ENCODE measurements around the gene HOXA11. TPM values are rescaled to one million over a fixed set of nuclear protein-coding genes. Genes with fewer than 3 reads are reported as not detected.

Gene HOXA11
- total RNA-seq, 1 experiment from 2014 or later, result 0.08 TPM

- DNase-seq (ENCODE audit: low read depth, low spot score), result peak; percentile 73
- in situ Hi-C loops (cut with HindIII; ENCODE audit: low pct_unique_long_range_greater_than_20kb, low sequenced_read_pairs), result loop anchor here (25.0 kb wide), 1 partner anchor 377 kb away; no protein-coding TSS in a partner anchor
These were observed 25.5 kb upstream of the HOXA11 start for GRCh38 chr7:27210441-27211083.

DNA sequence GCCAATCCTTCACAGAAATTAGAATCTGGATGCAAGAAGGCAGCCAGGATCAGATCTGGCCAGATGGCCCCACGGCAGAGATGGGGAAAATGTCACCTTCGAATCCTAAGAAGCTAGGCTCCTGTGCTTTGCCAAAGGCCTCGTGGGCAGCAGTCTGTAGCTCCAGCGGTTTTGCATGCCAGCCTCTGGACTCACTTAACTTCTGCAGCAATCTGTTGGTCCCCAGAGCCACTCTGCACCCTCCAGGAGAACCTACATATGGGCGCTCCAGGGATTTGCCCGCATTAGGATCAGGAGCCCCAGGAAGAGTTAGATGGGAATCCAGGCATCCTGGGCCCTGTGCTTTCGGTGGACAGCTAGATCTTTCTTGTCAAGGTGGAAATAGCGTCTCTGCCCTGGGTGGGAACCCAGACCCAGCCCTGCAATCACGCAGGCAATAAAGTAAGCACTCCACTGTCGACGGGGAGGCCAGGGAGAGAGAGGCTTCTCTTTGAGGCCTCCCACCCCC is 25.0 kb upstream of the HOXA11 start:
- in situ Hi-C loops (cut with HindIII; ENCODE audit: low pct_unique_long_range_greater_than_20kb, low sequenced_read_pairs), result loop anchor here (25.0 kb wide), 1 partner anchor 377 kb away; no protein-coding TSS in a partner anchor
- DNase-seq (ENCODE audit: low read depth, low spot score), result no peak

DNA sequence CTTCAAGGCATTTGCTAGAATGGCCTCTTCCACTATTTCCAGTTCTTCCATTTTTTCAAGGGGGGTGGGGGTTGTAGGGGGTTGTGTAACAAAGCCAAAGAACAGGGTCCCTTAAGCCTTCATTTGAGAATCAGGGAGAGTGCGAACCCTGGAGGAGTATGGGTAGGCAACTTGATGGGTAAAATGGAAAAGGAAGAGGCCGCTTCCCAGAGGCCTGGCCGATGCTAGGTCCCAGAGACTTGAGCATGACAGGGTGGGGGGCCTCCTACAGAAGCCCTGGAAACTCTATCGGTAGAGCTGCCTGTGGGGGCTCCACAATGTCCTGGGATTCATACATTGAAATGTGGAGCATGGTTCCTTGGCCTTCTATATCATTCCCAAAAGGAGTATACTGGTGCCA is 24.0 kb upstream of the HOXA11 start:
- in situ Hi-C loops (cut with HindIII; ENCODE audit: low pct_unique_long_range_greater_than_20kb, low sequenced_read_pairs), result loop anchor here (25.0 kb wide), 1 partner anchor 378 kb away; no protein-coding TSS in a partner anchor

DNA sequence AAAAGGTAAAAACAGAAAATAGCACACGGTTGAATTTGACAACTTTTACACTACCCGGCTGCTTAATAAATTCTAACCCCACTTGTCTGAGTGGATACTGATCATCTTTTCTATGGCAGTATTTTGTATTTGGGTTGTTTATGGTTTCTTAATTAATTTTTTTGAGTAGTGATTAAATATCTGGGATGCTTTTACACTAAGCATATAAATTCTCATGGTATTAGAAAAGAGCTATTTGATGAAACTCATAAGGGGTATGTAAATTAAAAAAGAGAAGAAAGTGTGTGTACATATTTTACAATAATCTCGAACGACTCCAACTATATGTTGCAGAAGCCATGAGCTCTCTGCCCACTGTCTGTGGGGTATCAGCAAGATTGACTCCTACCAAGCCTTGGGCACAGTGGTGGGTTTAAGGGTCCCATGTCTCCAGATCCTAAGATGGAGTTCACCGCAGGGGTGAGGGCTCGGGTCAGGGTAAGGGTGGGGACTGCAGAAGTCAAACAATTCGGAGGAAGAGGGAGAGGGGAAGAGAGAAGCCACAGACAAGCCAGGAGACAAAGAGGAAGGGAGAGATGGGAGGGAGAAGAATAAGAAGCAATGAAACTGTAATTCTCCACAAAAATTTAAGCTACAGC is 22.4 kb upstream of the HOXA11 start:
- DNase-seq (ENCODE audit: low read depth, low spot score), result no peak
- in situ Hi-C loops (cut with HindIII; ENCODE audit: low pct_unique_long_range_greater_than_20kb, low sequenced_read_pairs), result loop anchor here (25.0 kb wide), 1 partner anchor 380 kb away; no protein-coding TSS in a partner anchor

More for the DNA sequence above, 24.0 kb upstream of the HOXA11 start:
- DNase-seq (ENCODE audit: low read depth, low spot score), result no peak

DNA sequence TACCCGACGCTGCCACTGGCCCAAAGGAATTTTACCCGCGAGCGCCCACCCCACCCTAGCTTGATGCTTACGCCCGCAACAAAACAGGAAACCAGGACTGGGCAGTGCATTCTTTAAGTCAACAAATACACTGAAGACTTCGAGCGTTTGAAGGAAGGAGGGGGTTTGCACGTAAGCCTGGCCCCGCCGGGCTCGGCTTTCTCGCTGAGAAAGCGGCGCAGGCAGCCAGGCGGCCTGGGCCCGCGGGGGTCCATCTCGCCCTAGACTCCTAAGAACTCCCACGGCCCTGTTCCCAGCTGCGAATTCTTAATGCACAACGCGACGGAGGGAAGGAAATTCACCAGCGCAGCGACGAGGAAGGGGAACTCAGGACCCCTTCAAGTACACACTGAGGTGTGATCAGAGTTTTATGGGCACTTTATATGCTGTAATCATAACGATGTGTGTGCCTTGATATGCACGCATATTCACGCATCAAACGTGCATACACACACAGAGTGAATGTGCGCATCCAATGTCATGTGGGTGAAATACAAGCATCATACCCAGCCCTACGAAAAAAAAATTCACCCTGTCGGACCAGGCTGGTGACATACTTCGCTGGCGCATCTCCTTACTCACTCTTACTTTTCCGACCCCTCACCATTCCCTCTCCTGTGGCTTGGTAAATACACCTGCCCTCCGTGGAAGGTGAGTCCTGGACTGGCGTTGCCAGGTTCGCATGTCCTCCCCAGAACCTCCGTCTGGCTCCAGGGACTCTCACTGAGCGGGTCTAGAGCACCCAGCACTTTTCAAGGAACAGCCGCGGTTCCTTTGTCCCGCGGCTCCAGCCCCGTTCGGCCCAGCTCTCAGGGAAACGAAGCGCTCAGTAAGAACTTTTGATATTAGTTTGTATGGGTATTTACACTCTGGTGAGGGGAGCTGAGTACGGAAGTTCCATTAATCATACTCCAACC is 20.6 kb upstream of the HOXA11 start:
- in situ Hi-C loops (cut with HindIII; ENCODE audit: low pct_unique_long_range_greater_than_20kb, low sequenced_read_pairs), result loop anchor here (25.0 kb wide), 1 partner anchor 382 kb away; no protein-coding TSS in a partner anchor
- no peak for DNase-seq (ENCODE audit: low read depth, low spot score)

DNA sequence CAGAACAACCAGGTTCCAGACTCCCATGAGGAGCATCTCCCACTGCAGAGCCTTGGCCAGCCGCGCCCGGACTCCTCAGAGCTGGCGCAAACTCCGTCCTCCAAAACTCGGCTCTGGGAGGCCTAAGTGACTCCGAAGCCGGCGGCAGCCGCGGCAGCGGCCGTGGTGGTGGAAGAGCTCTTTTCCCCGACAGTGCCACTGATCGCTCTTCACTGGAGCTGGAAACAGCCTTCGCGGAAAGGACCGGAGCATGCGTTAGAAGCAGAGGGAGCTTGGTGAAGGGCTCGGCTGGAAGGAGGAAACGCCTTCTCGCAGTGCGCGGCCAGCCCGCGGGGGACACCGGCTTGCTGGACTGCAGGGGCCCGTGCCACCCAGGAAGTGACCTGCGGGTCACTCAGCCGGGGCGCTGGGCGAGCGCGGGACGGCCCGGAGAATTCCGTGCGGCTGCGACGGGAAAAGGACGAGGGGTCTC is 19.9 kb upstream of the HOXA11 start:
- no peak for DNase-seq (ENCODE audit: low read depth, low spot score)
- in situ Hi-C loops (cut with HindIII; ENCODE audit: low pct_unique_long_range_greater_than_20kb, low sequenced_read_pairs), result loop anchor here (25.0 kb wide), 1 partner anchor 382 kb away; no protein-coding TSS in a partner anchor

DNA sequence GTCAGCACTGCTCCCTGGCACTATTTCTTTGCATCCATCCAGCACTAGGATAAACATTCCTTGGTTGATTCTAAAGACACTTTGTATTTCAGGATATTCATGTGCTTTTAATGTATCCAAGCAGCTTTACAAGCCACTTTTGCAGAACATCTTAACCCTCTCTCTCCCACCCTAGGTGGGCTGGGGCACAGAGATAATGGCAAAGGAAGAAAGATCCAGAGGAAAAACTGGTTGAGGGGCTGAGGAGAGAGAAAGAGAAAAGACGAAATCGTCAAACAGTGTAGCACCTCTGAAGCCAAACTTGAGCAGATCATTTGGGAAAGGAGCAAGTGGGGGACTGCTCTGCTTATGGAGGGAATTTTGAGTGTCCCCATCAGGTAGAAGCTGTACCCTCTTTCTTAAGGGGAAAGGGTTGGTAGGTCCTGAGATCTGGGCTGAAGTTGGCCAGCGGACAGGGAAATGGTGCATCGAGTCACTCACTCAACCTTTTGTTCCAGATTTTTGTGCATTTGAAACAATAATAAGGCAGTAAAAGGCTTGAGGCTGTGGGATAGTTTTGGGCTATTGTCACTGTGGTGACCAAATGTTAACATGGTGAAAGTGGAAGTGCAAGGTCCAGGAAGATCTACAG is 19.0 kb upstream of the HOXA11 start:
- in situ Hi-C loops (cut with HindIII; ENCODE audit: low pct_unique_long_range_greater_than_20kb, low sequenced_read_pairs), result loop anchor here (25.0 kb wide), 1 partner anchor 383 kb away; no protein-coding TSS in a partner anchor
- no peak for DNase-seq (ENCODE audit: low read depth, low spot score)

DNA sequence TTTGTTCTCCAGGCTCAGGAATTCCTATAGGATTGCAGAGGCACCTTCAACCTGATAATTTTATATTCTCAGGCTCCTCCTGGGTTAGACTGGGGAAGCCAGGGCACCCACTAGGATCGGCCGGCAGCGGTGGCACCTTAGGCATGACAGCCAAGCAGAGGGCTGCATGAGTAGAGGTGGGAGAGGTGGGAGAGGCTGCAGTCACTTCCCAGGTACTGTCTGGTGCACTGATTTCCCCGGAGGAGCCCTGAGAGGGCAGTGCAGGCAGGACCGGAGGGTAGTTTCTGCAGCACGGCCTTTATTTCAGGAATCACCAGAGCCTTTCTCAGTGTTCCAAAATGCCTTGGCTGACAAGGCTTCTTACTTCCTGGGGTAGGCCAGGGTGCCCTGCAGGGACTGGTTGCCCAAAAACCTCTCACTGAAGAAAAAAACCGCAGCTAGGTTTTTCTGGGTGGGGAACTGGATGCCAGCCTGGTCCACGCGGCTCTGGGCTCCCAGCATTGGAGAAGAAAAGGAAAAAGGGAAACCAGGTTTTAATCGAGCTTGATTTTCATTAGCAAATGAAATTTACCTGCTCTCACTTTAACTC is 18.4 kb upstream of the HOXA11 start:
- in situ Hi-C loops (cut with HindIII; ENCODE audit: low pct_unique_long_range_greater_than_20kb, low sequenced_read_pairs), result loop anchor here (25.0 kb wide), 1 partner anchor 384 kb away; no protein-coding TSS in a partner anchor

DNA sequence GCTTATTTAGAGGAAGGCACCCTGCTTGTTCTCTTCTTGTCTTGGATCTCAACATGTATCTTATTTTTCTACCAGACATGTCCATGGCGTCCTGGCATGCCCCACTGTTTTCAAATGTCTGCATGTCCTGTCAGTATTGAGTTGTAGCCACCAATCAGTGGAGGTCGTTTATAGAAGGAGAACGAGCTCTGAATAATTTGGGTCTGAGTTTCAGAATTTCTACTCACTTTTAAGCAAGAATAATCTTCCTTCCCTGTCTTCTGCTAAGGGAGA is 17.8 kb upstream of the HOXA11 start:
- no peak for DNase-seq (ENCODE audit: low read depth, low spot score)
- in situ Hi-C loops (cut with HindIII; ENCODE audit: low pct_unique_long_range_greater_than_20kb, low sequenced_read_pairs), result loop anchor here (25.0 kb wide), 1 partner anchor 385 kb away; no protein-coding TSS in a partner anchor

More for the DNA sequence above, 18.4 kb upstream of the HOXA11 start:
- DNase-seq (ENCODE audit: low read depth, low spot score), result no peak

- in situ Hi-C loops (cut with HindIII; ENCODE audit: low pct_unique_long_range_greater_than_20kb, low sequenced_read_pairs), result loop anchor here (25.0 kb wide), 1 partner anchor 385 kb away; no protein-coding TSS in a partner anchor
- DNase-seq (ENCODE audit: low read depth, low spot score), result no peak
These were observed 17.2 kb upstream of the HOXA11 start for GRCh38 chr7:27202018-27202861.

DNA sequence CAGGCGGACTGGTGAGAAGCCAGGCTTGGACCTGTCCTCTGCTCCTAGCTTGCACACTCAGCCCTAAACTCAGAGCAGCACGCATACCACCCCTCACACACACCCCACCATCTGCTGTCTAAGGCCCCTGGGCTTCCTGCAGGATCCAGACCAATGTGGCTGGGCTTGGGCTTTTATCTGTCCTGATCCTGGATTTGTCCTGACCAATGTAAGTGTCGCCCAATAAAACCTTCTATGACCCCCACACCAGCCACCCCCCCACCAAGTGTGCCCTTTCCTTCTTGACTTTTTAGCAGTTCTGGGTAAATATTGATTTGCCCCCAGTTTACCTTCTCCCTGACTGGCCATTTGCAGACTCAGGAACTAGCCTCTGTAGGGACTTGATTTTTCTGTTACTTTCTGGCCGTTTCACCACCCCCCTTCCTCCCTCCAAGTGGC is 16.6 kb upstream of the HOXA11 start:
- in situ Hi-C loops (cut with HindIII; ENCODE audit: low pct_unique_long_range_greater_than_20kb, low sequenced_read_pairs), result loop anchor here (25.0 kb wide), 1 partner anchor 386 kb away; no protein-coding TSS in a partner anchor
- no peak for DNase-seq (ENCODE audit: low read depth, low spot score)

GRCh38 chr7:27200761-27201579 is 15.9 kb upstream of the HOXA11 start:
- no peak for DNase-seq (ENCODE audit: low read depth, low spot score)
- in situ Hi-C loops (cut with HindIII; ENCODE audit: low pct_unique_long_range_greater_than_20kb, low sequenced_read_pairs), result loop anchor here (25.0 kb wide), 1 partner anchor 386 kb away; no protein-coding TSS in a partner anchor

GRCh38 chr7:27199849-27200760 is 15.1 kb upstream of the HOXA11 start, which contains the start of gene HOXA13:
Gene HOXA13, minus strand, starts transcription at chr7:27200091. Its CDS starts 14 bp downstream, at chr7:27200077.
- peak; percentile 79 for DNase-seq (ENCODE audit: low read depth, low spot score)
- in situ Hi-C loops (cut with HindIII; ENCODE audit: low pct_unique_long_range_greater_than_20kb, low sequenced_read_pairs), result loop anchor here (25.0 kb wide), 1 partner anchor 387 kb away; no protein-coding TSS in a partner anchor
